Choroid plexus epithelial cell (primary cell): ENCODE measurements around the gene TAL1.

ENCODE experiments used
- DNase-seq: peaks from one replicate; pipeline ENCODE4 v3.0.0-alpha.2; 2010; ENCODE audit warnings: low read depth
- H3K4me3 ChIP-seq: 2 replicates; pipeline ENCODE4 v1.5.1; 2011; ENCODE audit warnings: low read depth, mild to moderate bottlenecking, control low read depth, low read length, moderate library complexity
- CTCF ChIP-seq: conservative IDR thresholded peaks from 2 replicates; pipeline ENCODE4 v1.5.1; 2011; ENCODE audit warnings: low read depth, mild to moderate bottlenecking, control low read depth, inconsistent platforms, low read length, moderate library complexity

The TAL1 gene

DNA sequence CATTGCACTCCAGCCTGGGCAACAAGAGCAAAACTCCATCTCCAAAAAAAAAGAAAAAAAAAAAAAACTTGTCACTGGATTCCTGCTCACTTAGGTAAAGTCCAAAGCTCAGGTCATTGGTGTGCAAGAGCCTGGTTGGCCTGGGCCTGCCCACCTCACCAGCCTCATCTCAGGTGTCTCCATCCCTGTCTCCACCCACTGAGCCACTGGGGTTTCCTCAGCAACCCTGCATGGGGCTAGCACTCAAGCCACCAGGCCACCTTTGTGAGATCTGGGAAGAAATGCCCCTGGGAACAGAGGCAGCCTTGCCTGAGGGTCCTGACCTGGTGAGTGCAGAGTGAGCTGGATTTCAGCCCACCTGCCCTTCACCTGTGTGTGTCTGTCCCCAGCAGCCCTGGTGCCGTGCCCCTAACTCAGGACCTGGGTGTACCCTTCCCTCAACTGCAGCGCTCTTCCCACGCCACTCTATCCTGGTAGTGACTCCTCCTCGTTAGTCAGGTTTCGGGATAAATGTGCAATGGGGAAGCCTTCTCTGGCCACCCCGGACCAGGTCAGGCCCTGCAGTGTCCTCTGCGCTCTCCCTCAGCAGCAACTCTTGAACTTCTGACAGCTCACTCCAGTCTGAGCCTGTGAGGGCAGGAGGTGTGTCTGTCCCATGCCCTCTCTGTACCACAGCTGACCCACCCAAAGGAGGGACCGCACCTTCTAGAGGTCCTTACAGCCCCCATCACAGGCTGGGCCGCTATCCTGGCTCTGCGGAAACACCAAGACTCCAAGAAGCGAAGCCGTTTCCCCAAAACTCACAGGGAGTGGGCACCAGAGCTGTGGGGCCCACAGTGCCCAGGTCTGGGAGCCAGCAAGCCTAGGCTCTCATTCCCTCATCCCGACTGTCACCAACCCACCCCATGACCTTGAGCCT, 45.5 kb downstream of the TAL1 start:
- DNase-seq, result no peak
- no peak overlapping the region for H3K4me3 ChIP-seq
- no peak for TF ChIP-seq CTCF

- DNase-seq, result no peak
- H3K4me3 ChIP-seq, result no peak overlapping the region
- TF ChIP-seq CTCF, result no peak
Observed at GRCh38 chr1:47184822-47185677, 47.0 kb downstream of the TAL1 start.

DNA sequence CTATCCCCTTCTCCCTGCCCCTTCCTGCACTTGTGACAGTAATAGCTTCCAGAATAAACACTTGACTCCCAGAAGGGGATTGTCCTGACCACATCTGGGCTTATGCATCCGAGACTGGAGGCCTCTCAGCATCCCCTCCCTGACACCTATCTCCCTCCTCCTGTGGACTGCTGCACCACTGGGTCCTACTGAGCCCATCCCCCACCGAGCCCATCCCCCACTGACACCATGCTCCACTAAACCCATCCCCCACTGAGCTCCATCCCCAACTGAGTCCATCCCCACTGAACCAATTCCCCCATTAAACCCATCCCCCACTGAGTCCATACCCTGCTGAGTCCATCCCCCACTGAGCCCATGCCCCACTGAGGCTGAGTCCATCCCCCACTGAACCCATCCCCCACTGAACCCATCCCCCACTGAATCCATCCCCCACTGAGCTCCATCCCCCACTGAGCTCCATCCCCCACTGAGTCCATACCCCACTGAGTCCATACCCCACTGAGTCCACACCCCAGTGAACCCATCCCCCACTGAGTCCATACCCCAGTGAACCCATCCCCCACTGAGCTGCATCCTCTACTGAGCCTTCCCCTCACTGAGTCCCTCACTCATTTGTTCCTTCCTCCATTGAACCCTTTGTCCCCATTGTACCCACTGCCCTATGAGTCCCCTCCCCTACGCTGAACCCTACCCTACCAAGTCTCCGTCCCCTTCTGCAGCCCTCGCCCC, 47.8 kb downstream of the TAL1 start:
- no peak overlapping the region for H3K4me3 ChIP-seq
- TF ChIP-seq CTCF, result no peak
- DNase-seq, result no peak

- no peak for DNase-seq
- no peak for TF ChIP-seq CTCF
- no peak overlapping the region for H3K4me3 ChIP-seq
Observed at GRCh38 chr1:47183308-47184089, 48.5 kb downstream of the TAL1 start.

DNA sequence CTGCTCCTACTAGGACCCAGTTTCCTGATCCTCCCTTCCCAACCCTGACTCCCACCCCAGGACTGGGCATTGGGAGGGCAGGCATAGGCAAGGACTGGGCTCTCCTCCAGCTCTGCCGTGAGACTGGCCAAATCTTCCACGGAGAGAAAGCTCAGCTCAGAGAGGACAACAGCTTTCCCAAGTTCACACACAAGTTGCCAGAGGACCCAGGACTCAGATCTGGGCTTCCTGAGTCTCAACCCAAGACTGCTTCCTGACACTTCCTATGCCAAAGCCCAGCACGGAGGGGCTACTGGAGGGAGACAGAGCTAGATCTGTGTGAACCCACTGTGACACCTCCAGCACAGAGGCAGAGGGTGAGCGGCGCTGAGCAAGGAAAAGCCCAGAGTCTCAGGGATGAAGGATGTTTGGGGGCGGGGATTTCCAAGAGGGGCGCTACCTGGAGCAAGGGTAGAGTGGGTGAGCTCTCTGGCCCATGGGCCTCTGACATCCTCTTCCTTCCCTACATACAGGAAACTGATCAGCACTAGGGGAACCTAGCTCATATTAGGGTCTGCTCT, 49.3 kb downstream of the TAL1 start:
- DNase-seq, result no peak
- H3K4me3 ChIP-seq, result no peak overlapping the region
- TF ChIP-seq CTCF, result no peak
